ENCODE measurements around the gene IDH3B.

Gene IDH3B

DNA sequence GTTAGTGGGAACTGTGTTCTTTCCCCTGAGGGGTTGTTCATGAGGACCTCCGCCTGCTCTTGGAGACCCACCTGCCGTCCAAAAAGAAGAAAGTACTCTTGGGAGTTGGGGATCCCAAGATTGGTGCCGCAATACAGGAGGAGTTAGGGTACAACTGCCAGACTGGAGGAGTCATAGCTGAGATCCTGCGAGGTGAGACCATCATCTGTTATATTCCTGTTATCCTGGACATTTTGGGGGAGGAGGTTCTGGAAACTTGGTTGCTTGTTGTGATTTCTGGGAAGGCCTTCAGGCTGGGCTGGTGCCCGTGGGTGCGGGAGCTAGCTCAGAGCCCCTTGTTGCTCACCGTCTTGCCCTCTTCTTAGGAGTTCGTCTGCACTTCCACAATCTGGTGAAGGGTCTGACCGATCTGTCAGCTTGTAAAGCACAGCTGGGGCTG lies 9.6 kb downstream of the IDH3B start:
- Histone ChIP-seq H3K27me3 (ENCODE audit: insufficient read depth, low read depth) (no peaks in the 10 kb centered on the region), H4K20me1 (ENCODE audit: insufficient read depth) (peaks cover 17% of the 10 kb centered on the region; the same call in 1 of the 2 replicates), H2AFZ (ENCODE audit: low read depth) (no peak overlapping the region), H3K4me1 (ENCODE audit: low read depth, poor library complexity, severe bottlenecking) (peaks cover 5% of the 10 kb centered on the region), H3K79me2 (ENCODE audit: insufficient read depth, low read depth) (peaks cover 56% of the 10 kb centered on the region), H3K36me3 (ENCODE audit: insufficient read depth) (peaks cover 8% of the 10 kb centered on the region; the same call in 1 of the 2 replicates), H3K27ac (peak overlapping the region; percentile 85; the same call in 1 of the 2 replicates), H3K4me2 (peak overlapping the region; percentile 84), H3K9ac (peak overlapping the region; percentile 89; the same call in 1 of the 2 replicates), H3K4me3 (IDR thresholded peaks at IDR 0.05; ENCODE audit: insufficient read depth, low read depth, low read length) (no peak overlapping the region)
- TF ChIP-seq, protein P1, sequence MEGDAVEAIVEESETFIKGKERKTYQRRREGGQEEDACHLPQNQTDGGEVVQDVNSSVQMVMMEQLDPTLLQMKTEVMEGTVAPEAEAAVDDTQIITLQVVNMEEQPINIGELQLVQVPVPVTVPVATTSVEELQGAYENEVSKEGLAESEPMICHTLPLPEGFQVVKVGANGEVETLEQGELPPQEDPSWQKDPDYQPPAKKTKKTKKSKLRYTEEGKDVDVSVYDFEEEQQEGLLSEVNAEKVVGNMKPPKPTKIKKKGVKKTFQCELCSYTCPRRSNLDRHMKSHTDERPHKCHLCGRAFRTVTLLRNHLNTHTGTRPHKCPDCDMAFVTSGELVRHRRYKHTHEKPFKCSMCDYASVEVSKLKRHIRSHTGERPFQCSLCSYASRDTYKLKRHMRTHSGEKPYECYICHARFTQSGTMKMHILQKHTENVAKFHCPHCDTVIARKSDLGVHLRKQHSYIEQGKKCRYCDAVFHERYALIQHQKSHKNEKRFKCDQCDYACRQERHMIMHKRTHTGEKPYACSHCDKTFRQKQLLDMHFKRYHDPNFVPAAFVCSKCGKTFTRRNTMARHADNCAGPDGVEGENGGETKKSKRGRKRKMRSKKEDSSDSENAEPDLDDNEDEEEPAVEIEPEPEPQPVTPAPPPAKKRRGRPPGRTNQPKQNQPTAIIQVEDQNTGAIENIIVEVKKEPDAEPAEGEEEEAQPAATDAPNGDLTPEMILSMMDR (conservative IDR thresholded peaks at IDR 0.05; ENCODE audit: low read depth, low read length) = no peak

DNA sequence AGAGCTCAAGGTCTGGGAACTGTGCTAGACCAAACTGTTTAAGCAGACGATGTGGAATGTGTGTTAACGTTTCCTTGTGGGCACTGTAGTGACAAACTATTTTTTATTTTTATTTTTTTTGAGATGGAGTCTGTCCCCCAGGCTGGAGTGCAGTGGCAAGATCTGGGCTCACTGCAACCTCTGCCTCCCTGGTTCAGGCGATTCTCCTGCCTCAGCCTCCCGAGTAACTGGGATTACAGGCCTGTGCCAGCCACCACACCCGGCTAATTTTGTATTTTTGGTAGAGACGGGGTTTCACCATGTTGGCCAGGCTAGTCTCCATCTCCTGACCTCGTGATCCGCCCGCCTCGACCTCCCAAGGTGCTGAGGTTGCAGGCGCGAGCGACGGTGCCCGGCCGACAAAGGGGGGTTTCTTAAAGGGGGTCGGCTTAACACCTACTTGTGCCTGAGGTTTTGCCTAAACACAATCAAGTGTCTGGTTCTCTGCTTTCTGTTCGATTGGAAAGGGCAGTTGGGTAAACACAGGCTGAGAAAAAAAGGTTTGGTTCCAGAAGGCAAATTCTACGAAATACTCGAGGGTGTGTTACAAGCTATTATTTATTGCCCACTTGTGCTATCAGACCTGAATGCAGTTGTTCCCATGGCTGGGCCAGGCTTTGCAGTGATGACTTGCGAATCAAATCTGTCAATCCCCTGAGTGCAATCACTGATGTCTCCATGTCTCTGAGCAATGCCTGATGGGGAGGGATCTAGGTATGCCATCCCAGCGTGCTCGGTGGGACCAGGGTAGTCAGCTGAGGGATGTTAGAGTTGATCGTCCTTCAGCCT lies 10.2 kb downstream of the IDH3B start:
- TF ChIP-seq, protein P1 (conservative IDR thresholded peaks at IDR 0.05; ENCODE audit: low read depth, low read length) = no peak
- H2AFZ ChIP-seq (ENCODE audit: low read depth) = no peak overlapping the region
- peak overlapping the region; percentile 84 for H3K4me2 ChIP-seq
- no peak overlapping the region for H3K4me3 ChIP-seq (IDR thresholded peaks at IDR 0.05; ENCODE audit: insufficient read depth, low read depth, low read length)
- peaks cover 17% of the 10 kb centered on the region; the same call in 1 of the 2 replicates for H4K20me1 ChIP-seq (ENCODE audit: insufficient read depth)
- peaks cover 5% of the 10 kb centered on the region for H3K4me1 ChIP-seq (ENCODE audit: low read depth, poor library complexity, severe bottlenecking)
- peak overlapping the region; percentile 85; the same call in 1 of the 2 replicates for H3K27ac ChIP-seq
- H3K36me3 ChIP-seq (ENCODE audit: insufficient read depth) = peaks cover 8% of the 10 kb centered on the region; the same call in 1 of the 2 replicates
- no peaks in the 10 kb centered on the region for H3K27me3 ChIP-seq (ENCODE audit: insufficient read depth, low read depth)
- H3K79me2 ChIP-seq (ENCODE audit: insufficient read depth, low read depth) = peaks cover 56% of the 10 kb centered on the region
- H3K9ac ChIP-seq = peak overlapping the region; percentile 89

DNA sequence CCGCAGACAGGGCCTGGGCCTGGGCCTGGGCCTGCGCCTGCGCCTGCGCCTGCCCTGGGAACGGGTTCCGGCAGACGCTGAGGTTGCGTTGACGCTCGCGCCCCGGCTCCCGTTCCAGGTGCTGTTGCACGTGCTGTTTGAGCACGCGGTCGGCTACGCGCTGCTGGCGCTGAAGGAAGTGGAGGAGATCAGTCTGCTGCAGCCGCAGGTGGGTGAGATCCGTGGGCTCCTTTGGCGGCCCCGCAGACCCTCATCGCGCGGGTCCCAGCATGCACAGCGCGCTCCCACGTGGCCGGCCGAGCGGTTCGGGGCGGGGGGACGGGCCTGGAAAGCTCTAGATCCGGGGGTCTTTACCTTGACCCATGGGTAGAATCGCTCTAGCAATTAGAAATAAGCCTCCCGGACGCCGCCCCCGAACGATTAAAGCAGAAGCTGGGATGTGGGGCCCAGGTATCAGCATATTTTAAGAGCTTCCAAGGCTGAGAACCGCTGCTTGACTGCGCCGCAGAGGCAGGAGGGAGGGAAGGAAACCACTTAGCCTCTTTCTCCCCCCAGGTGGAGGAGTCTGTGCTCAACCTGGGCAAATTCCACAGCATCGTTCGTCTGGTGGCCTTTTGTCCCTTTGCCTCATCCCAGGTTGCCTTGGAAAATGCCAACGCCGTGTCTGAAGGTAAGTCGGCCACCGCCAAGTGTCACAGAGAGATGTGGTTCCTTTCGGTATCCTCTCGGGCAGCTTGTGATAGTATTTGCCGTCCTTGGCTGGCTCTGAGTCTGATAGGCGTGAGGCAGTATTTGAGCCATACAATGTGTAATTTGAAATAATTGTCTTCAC lies 11.1 kb downstream of the IDH3B start:
- H4K20me1 ChIP-seq (ENCODE audit: insufficient read depth) = peaks cover 17% of the 10 kb centered on the region; the same call in 1 of the 2 replicates
- peak overlapping the region; percentile 84 for H3K4me2 ChIP-seq
- peaks cover 56% of the 10 kb centered on the region for H3K79me2 ChIP-seq (ENCODE audit: insufficient read depth, low read depth)
- H2AFZ ChIP-seq (ENCODE audit: low read depth) = no peak overlapping the region
- TF ChIP-seq, protein P1 (conservative IDR thresholded peaks at IDR 0.05; ENCODE audit: low read depth, low read length) = no peak
- peaks cover 8% of the 10 kb centered on the region; the same call in 1 of the 2 replicates for H3K36me3 ChIP-seq (ENCODE audit: insufficient read depth)
- H3K27me3 ChIP-seq (ENCODE audit: insufficient read depth, low read depth) = no peaks in the 10 kb centered on the region
- peaks cover 5% of the 10 kb centered on the region for H3K4me1 ChIP-seq (ENCODE audit: low read depth, poor library complexity, severe bottlenecking)
- H3K9ac ChIP-seq = peak overlapping the region; percentile 89
- H3K27ac ChIP-seq = peak overlapping the region; percentile 85
- no peak overlapping the region for H3K4me3 ChIP-seq (IDR thresholded peaks at IDR 0.05; ENCODE audit: insufficient read depth, low read depth, low read length)

All from KMS-11 (cell line).